Measurements from ENCODE around the gene LIPT2. TPM values are rescaled to one million over a fixed set of nuclear protein-coding genes. Genes with fewer than 3 reads are reported as not detected.
"Not testable (repeated sequence)": the region's sequence is repeated elsewhere in the genome, so short reads cannot be mapped to it uniquely, and the experiment has no call there.

LIPT2 gene
- total RNA-seq, 6 experiments from 2014 or later, result 0.89 to 2.9 (median 2.1) TPM

GRCh38 chr11:74520927-74521665 is 27.6 kb upstream of the LIPT2 start:
- ATAC-seq (peak; percentile 68 to 85 (median 78)), DNase-seq (peak in 1 of 3 donors; percentile 43)
- Histone ChIP-seq H3K27me3 (no peaks in the 10 kb centered on the region), H3K27ac (no peak overlapping the region), H3K4me1 (no peaks in the 10 kb centered on the region), H3K4me3 (no peak overlapping the region), H3K9me3 (no peaks in the 10 kb centered on the region), H3K36me3 (no peaks in the 10 kb centered on the region)
- intact Hi-C loops (cut with DNase I), result no loop called here
- WGBS (ENCODE audit: insufficient coverage, low coverage, low lambda C conversion rate, missing lambda C conversion rate), result 61% methylated on average over 12 of the region's 12 CpGs
- TF ChIP-seq POLR2A (IDR thresholded peaks at IDR 0.05) (no peak), CTCF (IDR thresholded peaks at IDR 0.05) (no peak)

GRCh38 chr11:74520316-74520715 is 26.8 kb upstream of the LIPT2 start:
- Histone ChIP-seq H3K27me3 (no peaks in the 10 kb centered on the region), H3K4me3 (no peak overlapping the region), H3K27ac (no peak overlapping the region), H3K9me3 (no peaks in the 10 kb centered on the region), H3K36me3 (no peaks in the 10 kb centered on the region), H3K4me1 (no peaks in the 10 kb centered on the region)
- no peak for TF ChIP-seq CTCF (IDR thresholded peaks at IDR 0.05)
- no peak for TF ChIP-seq POLR2A (IDR thresholded peaks at IDR 0.05)
- ATAC-seq (no peak), DNase-seq (no peak)
- WGBS (ENCODE audit: insufficient coverage, low coverage, low lambda C conversion rate, missing lambda C conversion rate), result 71% methylated on average over 1 of the region's 1 CpG
- intact Hi-C loops (cut with DNase I), result no loop called here

GRCh38 chr11:74519710-74520109 is 26.2 kb upstream of the LIPT2 start:
- Histone ChIP-seq H3K4me1 (no peaks in the 10 kb centered on the region), H3K27ac (no peak overlapping the region), H3K4me3 (no peak overlapping the region), H3K36me3 (no peaks in the 10 kb centered on the region), H3K27me3 (no peaks in the 10 kb centered on the region), H3K9me3 (no peaks in the 10 kb centered on the region)
- peak in 3 of 4 donors; percentile 17 to 35 (median 29) for ATAC-seq
- intact Hi-C loops (cut with DNase I), result no loop called here
- 37% methylated on average over 3 of the region's 3 CpGs for WGBS (ENCODE audit: insufficient coverage, low coverage, low lambda C conversion rate, missing lambda C conversion rate)
- TF ChIP-seq POLR2A (IDR thresholded peaks at IDR 0.05), result no peak
- no peak for TF ChIP-seq CTCF (IDR thresholded peaks at IDR 0.05)
- no peak for DNase-seq

- H3K36me3 ChIP-seq; intact Hi-C loops (cut with DNase I); ATAC-seq; H3K9me3 ChIP-seq; DNase-seq; H3K27me3 ChIP-seq; H3K4me1 ChIP-seq; H3K4me3 ChIP-seq; H3K27ac ChIP-seq: not testable (repeated sequence)
- WGBS (ENCODE audit: insufficient coverage, low coverage, low lambda C conversion rate, missing lambda C conversion rate), result 68% methylated on average over 6 of the region's 6 CpGs
Measured at GRCh38 chr11:74517592-74517991, 24.1 kb upstream of the LIPT2 start.

- ATAC-seq, result no peak
- Histone ChIP-seq H3K4me1 (no peaks in the 10 kb centered on the region), H3K27me3 (no peaks in the 10 kb centered on the region), H3K27ac (no peak overlapping the region), H3K9me3 (no peaks in the 10 kb centered on the region), H3K4me3 (no peak overlapping the region), H3K36me3 (no peaks in the 10 kb centered on the region)
- no peak for DNase-seq
- no peak for TF ChIP-seq CTCF (IDR thresholded peaks at IDR 0.05)
- TF ChIP-seq POLR2A (IDR thresholded peaks at IDR 0.05), result no peak
- intact Hi-C loops (cut with DNase I), result no loop called here
- 64% methylated on average over 2 of the region's 2 CpGs for WGBS (ENCODE audit: insufficient coverage, low coverage, low lambda C conversion rate, missing lambda C conversion rate)
Measured at GRCh38 chr11:74507582-74507981, 14.1 kb upstream of the LIPT2 start.
